Right forelimb (tissue), 1 donor: ENCODE measurements around the gene BRD2.

ENCODE experiments used
- DNase-seq: peaks from one replicate; pipeline ENCODE4 v3.0.0-alpha.2; 2018

Gene BRD2

DNA sequence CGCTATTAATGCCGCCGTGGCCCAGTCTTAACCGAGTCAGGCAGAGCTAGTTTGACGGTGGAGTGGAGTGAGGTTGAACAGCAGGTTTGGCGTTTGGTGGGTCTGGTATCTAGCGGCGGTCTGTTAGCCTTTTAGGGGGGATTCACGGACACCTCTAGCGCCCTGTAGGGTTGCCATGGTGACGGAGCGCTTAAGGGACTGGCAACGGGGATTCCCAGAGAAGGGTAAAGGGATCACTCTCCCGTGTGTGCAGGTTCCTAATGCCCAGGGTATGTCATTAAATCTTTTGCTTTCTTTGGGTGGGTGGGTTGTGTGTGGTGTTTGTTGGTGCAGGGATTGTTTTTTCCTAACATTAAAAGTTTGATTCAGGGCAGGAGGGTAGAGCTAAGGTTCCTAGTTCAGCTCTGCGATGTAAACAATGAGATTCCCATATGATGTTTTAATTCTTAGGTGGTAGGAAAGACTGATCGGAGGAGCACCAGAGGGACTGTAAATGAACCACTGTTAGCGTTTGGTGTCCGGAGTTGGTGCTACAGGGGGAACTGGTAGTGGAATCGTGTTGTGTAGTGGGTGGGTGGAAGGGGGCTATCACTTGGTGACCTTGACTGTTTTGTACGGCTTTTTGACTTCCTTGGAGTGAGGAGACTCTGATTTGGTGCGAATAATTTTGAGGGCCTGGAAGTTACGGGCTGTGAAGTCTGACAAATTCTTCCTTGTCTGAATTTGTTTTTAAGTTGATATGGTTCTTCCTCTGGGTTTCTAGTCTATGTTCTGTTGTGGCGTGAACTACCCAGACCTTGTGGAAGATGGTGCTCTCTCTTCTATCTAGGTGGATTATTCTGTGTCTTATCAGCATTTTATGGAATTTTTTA lies 5.0 kb downstream of the BRD2 start:
- no peak for DNase-seq

DNA sequence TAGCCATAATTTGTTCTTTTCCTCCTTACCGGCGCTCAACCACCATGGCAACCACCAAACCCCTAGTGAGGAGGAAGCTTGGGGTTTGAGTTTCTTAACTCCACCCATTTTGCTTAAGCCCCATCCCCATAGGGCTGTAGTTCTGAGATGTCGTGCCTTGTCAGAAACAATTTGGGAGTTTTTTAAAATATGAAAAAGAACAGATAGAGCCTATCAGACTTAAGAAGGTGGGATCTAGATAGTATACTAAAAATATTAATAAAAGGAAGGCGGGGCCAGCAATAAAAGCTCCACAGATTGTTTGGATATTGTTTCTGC lies 5.6 kb downstream of the BRD2 start:
- DNase-seq, result no peak

DNA sequence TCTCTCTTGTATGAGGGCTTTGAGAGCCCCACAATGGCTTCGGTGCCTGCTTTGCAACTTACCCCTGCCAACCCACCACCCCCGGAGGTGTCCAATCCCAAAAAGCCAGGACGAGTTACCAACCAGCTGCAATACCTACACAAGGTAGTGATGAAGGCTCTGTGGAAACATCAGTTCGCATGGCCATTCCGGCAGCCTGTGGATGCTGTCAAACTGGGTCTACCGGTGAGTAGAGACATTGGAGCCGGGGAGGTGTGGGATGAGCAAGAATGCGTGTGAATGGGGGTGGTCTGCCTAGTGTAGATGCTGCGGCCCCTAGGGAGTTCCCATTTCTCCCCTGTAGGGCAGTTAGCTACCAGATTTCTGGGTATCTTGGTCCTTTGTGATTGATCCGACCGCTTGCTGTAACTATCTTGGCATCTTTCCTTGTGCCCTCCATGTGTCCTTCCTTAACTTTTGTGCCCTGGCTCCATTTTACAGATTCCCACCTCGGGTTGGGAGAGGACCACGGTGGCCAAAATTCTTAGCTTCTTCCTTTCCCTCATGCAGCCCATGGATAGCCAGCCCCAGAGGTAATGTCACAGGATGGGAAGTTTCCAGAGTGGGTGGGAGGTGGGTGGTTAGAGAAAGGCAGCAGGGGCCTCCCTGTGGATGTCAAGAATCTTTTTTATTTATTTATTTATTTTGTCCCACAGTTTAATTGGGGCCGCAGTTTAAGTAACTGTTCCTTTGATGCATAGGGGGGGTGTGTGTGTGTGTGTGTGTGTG lies 6.3 kb downstream of the BRD2 start:
- DNase-seq, result no peak

DNA sequence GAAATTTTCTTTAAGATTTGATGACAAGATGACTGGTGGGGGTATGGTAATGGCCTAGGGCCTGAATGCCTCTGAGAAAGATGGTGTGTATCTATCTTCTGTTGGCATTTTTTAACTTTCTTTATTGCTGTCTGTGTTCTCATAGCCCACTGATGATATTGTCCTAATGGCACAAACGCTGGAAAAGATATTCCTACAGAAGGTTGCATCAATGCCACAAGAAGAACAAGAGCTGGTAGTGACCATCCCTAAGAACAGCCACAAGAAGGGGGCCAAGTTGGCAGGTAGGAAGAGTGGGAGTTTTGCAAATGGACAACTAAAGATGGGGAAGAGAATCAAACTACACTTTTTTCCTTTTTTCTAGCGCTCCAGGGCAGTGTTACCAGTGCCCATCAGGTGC lies 7.5 kb downstream of the BRD2 start:
- no peak for DNase-seq

DNA sequence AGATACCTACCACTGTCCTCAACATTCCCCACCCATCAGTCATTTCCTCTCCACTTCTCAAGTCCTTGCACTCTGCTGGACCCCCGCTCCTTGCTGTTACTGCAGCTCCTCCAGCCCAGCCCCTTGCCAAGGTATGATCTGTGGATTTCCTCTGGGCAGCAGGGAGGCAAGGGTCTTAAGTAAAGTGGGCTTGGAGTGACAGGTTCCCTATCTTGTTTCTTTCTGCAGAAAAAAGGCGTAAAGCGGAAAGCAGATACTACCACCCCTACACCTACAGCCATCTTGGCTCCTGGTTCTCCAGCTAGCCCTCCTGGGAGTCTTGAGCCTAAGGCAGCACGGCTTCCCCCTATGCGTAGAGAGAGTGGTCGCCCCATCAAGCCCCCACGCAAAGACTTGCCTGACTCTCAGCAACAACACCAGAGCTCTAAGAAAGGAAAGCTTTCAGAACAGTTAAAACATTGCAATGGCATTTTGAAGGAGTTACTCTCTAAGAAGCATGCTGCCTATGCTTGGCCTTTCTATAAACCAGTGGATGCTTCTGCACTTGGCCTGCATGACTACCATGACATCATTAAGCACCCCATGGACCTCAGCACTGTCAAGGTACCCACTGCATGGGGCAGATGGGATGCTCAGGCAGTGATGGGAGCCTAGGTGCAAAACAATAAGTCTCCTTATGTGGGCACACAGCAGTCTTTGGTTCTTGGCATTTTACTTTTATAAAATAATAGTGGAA lies 8.1 kb downstream of the BRD2 start:
- no peak for DNase-seq

DNA sequence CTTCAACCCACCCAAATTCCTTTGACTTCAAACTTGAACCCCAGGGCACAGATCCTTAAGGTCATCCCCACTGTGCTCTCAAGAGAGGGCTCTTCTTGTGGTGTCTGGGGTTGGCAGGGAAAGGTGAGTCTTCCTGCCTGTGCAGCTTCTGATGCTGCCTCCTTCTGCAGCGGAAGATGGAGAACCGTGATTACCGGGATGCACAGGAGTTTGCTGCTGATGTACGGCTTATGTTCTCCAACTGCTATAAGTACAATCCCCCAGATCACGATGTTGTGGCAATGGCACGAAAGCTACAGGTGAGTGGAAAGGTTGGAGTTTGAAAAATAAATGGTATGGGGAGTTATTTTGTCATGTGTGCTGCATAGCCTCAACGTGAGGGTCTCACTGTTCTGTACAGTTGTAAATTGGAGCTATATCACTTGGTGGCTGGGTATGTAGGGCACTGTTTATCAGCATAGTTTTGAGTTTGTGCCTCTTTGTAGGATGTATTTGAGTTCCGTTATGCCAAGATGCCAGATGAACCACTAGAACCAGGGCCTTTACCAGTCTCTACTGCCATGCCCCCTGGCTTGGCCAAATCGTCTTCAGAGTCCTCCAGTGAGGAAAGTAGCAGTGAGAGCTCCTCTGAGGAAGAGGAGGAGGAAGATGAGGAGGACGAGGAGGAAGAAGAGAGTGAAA lies 9.0 kb downstream of the BRD2 start:
- no peak for DNase-seq

DNA sequence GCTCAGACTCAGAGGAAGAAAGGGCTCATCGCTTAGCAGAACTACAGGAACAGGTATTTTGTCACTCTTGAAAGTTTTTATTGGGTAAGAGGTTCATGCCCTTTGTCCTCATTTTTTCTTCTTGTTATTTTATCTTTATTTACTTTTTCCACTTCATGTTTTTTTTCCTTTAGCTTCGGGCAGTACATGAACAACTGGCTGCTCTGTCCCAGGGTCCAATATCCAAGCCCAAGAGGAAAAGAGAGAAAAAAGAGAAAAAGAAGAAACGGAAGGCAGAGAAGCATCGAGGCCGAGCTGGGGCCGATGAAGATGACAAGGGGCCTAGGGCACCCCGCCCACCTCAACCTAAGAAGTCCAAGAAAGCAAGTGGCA lies 9.5 kb downstream of the BRD2 start:
- DNase-seq, result no peak

DNA sequence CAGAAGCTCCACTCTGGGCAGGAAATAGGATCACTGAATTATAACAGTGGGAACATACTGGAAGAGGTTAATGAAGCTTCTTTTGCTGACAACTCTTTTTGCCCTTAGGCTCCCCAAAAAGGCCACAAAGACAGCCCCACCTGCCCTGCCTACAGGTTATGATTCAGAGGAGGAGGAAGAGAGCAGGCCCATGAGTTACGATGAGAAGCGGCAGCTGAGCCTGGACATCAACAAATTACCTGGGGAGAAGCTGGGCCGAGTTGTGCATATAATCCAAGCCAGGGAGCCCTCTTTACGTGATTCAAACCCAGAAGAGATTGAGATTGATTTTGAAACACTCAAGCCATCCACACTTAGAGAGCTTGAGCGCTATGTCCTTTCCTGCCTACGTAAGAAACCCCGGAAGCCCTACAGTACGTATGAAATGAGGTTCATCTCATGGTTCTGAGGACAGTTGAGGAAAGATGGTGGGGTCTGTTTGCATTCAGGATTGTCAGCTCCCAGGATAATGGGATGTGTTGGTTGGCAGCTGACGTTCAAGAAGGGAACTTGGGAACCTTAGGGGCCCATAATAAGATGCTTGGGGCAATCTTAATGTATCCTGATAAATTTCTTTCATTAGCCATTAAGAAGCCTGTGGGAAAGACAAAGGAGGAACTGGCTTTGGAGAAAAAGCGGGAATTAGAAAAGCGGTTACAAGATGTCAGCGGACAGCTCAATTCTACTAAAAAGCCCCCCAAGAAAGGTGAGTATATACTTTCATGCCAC lies 11.5 kb downstream of the BRD2 start:
- DNase-seq, result no peak

DNA sequence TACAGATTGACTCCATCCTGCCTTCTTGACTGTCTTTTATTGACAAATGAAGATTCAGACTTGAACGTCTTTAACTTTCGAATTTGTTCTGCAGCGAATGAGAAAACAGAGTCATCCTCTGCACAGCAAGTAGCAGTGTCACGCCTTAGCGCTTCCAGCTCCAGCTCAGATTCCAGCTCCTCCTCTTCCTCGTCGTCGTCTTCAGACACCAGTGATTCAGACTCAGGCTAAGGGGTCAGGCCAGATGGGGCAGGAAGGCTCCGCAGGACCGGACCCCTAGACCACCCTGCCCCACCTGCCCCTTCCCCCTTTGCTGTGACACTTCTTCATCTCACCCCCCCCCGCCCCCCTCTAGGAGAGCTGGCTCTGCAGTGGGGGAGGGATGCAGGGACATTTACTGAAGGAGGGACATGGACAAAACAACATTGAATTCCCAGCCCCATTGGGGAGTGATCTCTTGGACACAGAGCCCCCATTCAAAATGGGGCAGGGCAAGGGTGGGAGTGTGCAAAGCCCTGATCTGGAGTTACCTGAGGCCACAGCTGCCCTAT lies 12.2 kb downstream of the BRD2 start:
- DNase-seq, result no peak

DNA sequence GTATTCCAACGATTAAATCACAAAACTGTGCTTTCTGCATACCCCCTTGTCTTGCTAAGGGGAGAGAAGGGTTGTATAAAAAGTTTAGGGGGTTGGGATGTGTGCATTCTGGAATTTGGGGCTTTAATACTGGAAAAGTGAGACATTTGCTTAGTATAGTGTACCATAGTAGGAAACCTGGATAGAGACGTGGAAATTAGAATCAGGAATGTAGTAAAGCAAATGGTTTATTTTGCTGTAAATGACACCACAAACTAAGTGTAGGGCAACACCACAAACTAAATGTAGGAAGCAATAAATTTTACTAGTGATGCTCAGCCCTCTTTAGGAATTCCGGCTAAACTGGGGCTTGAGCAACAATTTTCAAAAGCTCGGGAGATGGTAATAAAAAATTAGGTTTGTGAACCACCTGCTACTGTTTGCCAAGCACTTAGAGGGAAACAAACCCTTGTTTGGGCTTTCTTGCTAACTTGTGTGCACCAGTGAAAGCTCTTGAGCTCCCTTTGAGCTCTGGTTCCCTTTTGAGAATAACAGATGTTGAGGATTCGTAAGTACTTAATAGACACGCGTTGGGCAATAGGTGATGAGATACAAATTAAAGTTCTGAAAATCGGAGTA lies 13.8 kb downstream of the BRD2 start:
- no peak for DNase-seq

DNA sequence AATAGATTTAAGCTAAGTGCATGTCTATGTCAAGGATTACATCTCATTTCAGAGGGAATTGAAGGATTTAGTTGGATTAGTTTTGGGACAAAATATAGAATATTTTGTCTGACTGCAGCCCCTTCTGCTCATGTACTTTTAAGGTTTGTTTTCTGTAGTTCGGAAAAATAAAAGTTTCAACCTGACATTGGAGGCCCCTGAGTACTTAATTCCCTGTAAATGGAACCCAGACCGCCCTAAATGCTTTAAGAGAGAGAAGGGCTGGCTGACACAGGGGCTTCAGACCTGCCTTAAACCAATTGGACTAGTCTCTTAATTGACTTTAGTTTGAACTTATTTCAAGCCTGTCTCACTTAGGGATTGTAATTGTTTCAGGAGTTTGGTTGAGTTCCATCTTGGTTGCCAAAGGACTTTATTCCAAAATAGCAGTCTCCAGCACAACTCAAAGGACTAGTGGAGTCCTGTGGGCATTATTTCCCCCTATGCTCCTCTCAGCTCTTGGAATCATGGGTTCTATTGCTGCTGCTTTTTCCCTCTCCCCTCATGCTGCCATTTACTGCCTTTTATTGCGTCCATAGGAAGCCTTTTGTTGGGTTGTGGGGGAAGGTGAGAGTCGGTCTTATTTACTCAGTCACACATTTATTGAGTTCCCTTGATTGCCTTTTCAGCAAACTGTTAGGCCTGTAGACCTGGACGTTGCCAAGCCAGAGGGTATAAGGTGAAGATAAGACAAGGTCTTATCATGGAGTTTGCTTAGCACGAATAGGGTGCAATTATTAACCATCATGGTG lies 14.5 kb downstream of the BRD2 start:
- DNase-seq, result no peak

DNA sequence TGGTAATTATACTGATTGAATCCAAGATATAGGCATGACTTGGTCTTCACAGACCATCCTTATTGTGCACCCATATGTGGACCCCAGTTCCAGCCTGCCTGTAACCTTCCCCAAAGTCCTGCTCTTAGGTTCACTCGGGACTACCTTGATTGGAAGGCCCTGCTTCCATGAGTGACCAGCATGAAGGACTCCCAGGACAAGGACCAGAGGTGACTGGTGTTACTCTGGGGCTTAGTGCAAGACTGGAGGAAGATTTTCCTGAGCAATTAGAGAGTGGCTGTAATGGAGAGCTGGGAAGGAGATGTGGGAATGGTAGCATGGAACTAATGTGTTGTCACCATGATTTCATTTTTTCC lies 15.1 kb downstream of the BRD2 start:
- no peak for DNase-seq

DNA sequence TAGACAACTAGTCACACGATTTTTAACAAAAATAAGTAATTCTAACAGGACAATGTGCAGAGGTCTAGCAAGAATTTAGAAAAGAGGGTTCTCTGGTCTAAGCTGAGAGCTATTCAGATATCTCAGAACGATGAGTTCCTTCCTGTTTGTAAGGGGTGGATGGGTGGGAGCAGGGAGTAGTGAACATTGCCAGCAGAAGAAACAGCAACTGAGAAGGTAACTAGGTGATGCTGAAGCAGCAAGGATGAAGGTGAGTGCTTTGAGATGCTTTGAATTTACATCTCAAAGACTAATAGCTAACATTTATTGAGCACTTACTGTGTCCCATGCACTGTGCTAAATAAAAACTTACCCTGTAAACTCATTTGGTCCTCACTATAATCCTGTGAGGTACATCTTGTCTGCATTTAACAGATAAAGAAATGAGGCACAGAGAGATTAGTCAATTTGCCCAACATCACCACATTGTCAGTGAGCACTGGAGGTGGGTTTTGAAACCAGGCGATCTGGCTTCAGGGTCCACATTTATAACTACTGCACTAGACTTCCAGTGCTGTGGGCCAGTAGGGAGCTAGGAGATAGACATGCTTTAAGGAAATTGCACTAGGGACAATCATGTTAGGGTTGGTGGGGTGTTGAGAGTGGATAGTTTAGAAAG lies 15.7 kb downstream of the BRD2 start:
- DNase-seq, result no peak

DNA sequence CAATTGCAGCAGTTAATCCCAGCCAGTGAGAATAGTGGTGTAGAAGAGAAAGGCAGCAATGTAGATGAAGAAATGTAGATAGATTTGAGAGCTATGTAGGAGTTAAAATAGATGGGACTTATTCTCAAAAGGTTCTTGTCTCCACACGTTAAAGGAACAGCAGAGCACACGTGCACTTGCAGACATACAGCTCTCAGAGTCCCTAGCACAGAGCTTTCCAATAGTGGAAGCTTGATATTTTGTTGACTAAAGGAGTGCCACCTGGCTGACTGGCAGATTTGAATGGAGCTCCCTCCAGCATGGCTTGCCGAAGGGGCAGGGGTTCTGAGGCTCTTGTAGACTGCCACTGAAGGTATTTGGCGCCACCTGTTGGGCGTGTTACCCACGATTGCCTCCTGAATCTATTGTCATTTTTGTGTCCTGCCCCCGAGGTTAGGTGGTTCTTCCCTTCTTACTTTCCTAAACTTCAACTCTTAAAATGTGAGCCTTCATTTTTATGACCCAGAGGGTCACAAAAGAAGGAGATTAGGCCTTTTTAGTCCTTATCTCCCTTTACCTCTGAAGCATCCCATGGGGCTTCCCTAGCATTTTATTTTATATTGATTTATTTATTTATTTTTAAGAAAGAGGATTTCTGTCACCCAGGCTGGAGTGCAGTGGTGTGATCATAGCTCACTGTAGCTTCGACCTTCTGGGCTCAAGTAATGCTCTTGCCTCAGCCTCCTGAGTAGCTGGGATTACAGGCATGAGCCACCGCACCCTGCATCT lies 16.4 kb downstream of the BRD2 start:
- DNase-seq, result peak; percentile 86

DNA sequence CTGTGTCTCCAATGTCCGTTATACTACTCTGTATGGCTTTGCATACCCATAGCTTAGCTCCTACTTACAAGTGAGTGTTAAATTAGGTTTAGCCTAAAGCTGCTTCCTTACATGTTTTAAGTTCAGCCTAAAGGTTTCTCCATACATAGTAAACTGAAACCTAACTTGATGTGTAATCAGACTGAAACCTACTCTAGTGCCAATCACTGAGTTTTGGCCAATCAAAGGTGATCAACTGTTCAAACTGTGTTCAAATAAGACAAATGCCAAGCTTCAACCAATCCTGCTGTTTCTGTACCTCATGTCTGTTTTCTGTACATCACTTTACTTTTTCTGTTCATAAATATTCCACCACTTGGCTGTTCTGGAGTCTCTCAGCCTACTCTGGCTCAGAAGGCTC lies 21.0 kb downstream of the BRD2 start:
- DNase-seq, result no peak

DNA sequence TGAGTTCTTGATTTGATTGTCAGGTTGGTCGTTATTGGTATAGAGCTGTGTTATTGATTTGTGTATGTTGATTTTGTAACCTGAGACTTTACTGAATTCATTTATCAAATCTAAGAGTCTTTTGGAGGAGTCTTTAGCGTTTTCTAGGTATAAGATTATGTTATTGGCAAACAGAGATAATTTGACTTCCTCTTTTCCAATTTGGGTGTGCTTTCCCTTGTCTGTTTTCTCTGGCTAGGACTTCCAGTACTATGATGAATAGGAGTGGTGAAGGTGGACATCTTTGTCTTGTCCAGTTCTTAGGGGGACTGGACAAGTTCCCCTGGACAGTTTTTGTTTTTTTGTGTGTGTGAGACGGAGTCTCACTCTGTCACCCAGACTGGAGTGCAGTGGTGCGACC lies 23.6 kb downstream of the BRD2 start:
- DNase-seq, result no peak

DNA sequence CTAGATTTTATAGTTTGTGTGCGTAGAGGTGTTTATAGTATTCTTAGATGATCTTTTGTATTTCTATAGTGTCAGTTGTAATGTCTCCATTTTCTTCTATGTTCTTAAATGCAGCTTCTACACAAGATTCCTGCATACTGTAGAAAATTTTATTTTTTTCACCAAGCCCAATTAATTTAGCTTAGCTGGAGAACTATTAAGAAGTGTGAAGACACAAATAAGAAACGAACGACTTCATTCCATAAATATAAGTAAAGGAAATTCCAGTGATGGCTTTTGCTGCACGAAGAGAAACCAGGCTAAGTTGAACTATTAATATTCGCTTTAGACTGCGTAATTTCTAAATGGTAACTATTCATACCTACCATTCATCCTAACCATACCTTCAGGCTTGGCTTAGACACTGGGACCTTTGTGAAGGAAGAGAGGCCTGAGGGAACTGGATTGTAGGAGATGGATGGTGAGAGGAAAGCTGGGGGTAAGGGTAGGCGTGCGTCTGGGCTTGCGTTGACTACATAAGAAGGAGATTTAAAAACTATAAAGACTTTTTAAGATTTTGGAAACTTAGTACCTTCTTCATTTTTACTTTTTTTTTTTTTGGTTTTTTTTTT lies 25.1 kb downstream of the BRD2 start:
- DNase-seq, result no peak

DNA sequence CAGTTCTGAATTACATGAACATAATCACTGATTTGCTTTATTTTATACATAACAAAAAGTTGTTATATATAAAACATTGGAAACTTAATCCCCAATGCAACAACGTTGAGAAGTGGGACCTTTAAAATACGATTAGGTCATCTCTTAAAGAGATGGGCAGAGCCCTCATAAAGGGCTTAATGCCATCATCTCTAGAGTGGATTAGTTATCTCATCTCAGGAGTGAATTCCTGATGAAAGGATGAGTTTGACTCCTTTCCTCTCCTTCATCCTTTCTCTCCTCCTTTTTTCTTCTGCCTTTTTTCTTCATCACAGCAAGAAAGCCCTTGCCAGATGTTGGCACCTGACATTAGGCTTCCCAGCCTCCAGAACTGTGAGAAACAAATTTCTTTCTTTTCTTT lies 27.1 kb downstream of the BRD2 start:
- no peak for DNase-seq

DNA sequence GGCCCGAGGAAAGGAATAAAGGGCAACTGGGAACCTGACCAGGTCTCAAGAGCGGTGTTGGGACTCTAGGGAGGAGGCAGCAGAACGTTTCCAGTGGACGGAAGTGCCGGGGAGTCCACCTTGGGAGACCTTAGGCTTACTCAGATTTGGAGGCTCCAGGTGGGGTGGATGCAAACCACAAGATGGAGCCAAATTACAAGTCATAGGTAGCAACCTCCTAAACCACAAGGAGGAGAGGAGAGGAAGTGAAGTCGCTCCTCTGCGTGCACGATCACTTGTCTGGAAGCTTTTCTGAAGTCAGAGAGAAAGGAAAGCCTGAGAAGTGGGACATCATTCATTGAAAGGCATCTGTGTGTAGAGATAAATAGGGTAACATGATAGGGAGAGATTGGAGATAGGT lies 31.7 kb downstream of the BRD2 start:
- no peak for DNase-seq
